GM12891 (cell line): ENCODE measurements around the gene PDE10A.

Source experiments
- DNase-seq: peaks from one replicate; pipeline ENCODE4 v3.0.0; 2011; ENCODE audit warnings: low spot score; ENCODE audit not compliant: insufficient read length
- FAIRE-seq: peaks from 2 replicates; lab custom pipeline; 2011; peaks lifted over from hg19 to GRCh38; lab: Jason Lieb, UNC
- PAX5 ChIP-seq: IDR thresholded peaks from 2 replicates; pipeline ENCODE4 v1.6.1; 2011; ENCODE audit warnings: low read length, moderate library complexity, mild to moderate bottlenecking; ENCODE audit not compliant: insufficient read depth, severe bottlenecking
- POLR2A ChIP-seq: IDR thresholded peaks from 2 replicates; pipeline ENCODE4 v1.6.1; 2011; ENCODE audit warnings: low read depth, low read length, control low read depth
- POLR2AphosphoS5 ChIP-seq: IDR thresholded peaks from 2 replicates; pipeline ENCODE4 v1.6.1; 2011; ENCODE audit warnings: low read depth, low read length, control low read depth
- POU2F2 ChIP-seq: IDR thresholded peaks from 2 replicates; pipeline ENCODE4 v1.6.1; 2011; ENCODE audit warnings: low read depth, mild to moderate bottlenecking, control low read depth, low read length, moderate library complexity
- SPI1 ChIP-seq: IDR thresholded peaks from 2 replicates; pipeline ENCODE4 v1.6.1; 2011; ENCODE audit warnings: low read depth, low read length, control low read depth
- TAF1 ChIP-seq: IDR thresholded peaks from 2 replicates; pipeline ENCODE4 v1.6.1; 2011; ENCODE audit warnings: low read depth, low read length, control low read depth

The PDE10A gene

GRCh38 chr6:165645919-165646318 is 17.1 kb downstream of the PDE10A start:
- no peak for FAIRE-seq
- TF ChIP-seq PAX5 (no peak), POLR2AphosphoS5 (no peak), POU2F2 (no peak), POLR2A (no peak), TAF1 (no peak), SPI1 (no peak)
- DNase-seq: no peak

- FAIRE-seq (no peak), DNase-seq (no peak)
- no peak for TF ChIP-seq SPI1
- no peak for TF ChIP-seq POLR2A
- no peak for TF ChIP-seq POLR2AphosphoS5
- no peak for TF ChIP-seq POU2F2
- no peak for TF ChIP-seq PAX5
- no peak for TF ChIP-seq TAF1
These were observed 18.3 kb downstream of the PDE10A start for GRCh38 chr6:165644586-165645266.

- FAIRE-seq: no peak
- no peak for TF ChIP-seq POU2F2
- no peak for TF ChIP-seq POLR2AphosphoS5
- TF ChIP-seq PAX5: no peak
- no peak for TF ChIP-seq TAF1
- TF ChIP-seq SPI1: no peak
- TF ChIP-seq POLR2A: no peak
- DNase-seq: no peak
These were observed 20.0 kb downstream of the PDE10A start for GRCh38 chr6:165643015-165643414.

- no peak for DNase-seq
- FAIRE-seq: no peak
- TF ChIP-seq POLR2A (no peak), TAF1 (no peak), POU2F2 (no peak), POLR2AphosphoS5 (no peak), PAX5 (no peak), SPI1 (no peak)
These were observed 21.3 kb downstream of the PDE10A start for GRCh38 chr6:165641672-165642156.

GRCh38 chr6:165640806-165641205 is 22.2 kb downstream of the PDE10A start:
- DNase-seq (no peak), FAIRE-seq (no peak)
- TF ChIP-seq PAX5 (no peak), POU2F2 (no peak)

GRCh38 chr6:165638530-165638929 is 24.5 kb downstream of the PDE10A start:
- no peak for FAIRE-seq
- DNase-seq: no peak
- TF ChIP-seq POU2F2: no peak
- no peak for TF ChIP-seq PAX5
- no peak for TF ChIP-seq SPI1
- TF ChIP-seq POLR2AphosphoS5: no peak
- no peak for TF ChIP-seq TAF1
- no peak for TF ChIP-seq POLR2A

GRCh38 chr6:165637586-165637985 is 25.5 kb downstream of the PDE10A start:
- FAIRE-seq: no peak
- no peak for DNase-seq
- no peak for TF ChIP-seq POU2F2

GRCh38 chr6:165636402-165637048 is 26.5 kb downstream of the PDE10A start:
- TF ChIP-seq POLR2AphosphoS5 (no peak), TAF1 (no peak), SPI1 (no peak), POLR2A (no peak), PAX5 (no peak), POU2F2 (no peak)
- FAIRE-seq: no peak
- no peak for DNase-seq

- TF ChIP-seq POLR2A (no peak), SPI1 (no peak), POLR2AphosphoS5 (no peak), PAX5 (no peak), POU2F2 (no peak), TAF1 (no peak)
- FAIRE-seq: no peak
- DNase-seq: no peak
These were observed 27.1 kb downstream of the PDE10A start for GRCh38 chr6:165635965-165636364.
